ENCODE data around the gene RHD. TPM values are rescaled to one million over a fixed set of nuclear protein-coding genes. Genes with fewer than 3 reads are reported as not detected.
"Not testable (repeated sequence)": the region's sequence is repeated elsewhere in the genome, so short reads cannot be mapped to it uniquely, and the experiment has no call there.

Gene RHD
- total RNA-seq, 1 donor = 1.2 TPM

DNA sequence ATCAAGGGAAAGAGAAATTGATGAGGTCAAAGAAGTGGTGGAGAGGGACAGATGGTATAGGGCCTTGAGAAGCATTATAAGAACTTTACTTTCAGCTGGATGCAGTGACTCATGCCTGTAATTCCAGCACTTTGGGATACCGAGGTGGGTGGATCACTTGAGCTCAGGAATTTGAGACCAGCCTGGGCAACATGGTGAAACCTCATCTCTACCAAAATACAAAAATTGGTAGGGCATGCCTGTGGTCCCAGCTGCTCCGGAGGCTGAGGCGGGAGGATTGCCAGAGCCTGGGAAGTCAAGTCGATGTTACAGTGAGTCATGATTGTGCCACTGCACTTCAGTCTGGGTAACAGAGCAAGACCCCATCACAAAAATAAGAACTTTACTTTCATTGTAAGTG is 71.6 kb downstream of the RHD start:
- H3K4me3 ChIP-seq (ENCODE audit: low read length) = no peak overlapping the region
- peaks cover 20% of the 10 kb centered on the region for H3K4me1 ChIP-seq (ENCODE audit: insufficient read depth, low read length)
- H3K9me3 ChIP-seq (ENCODE audit: low read depth, low read length) = no peaks in the 10 kb centered on the region
- H3K27me3 ChIP-seq (ENCODE audit: insufficient read depth, low read length) = no peaks in the 10 kb centered on the region

DNA sequence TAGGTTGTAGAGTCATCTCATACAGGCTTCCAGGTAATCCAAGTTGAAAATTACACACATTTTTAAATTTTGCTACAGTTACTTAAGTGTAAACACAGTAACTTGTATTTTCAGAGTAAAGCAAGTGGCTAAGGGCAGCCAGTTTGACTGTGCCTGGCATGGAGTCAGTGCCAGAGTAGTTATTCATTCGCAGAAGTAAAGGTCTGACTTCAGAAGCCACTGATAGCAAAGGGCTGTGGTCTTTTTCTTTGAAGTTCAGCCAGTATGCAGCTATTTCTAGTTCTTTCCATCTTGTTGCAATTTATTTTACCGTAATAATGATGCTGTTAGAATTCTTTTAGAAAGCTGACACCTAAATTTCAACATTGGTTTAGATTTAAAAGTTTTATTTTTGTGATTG is 75.2 kb downstream of the RHD start:
- no peaks in the 10 kb centered on the region for H3K27me3 ChIP-seq (ENCODE audit: insufficient read depth, low read length)
- H3K4me1 ChIP-seq (ENCODE audit: insufficient read depth, low read length) = no peaks in the 10 kb centered on the region
- no peak overlapping the region for H3K4me3 ChIP-seq (ENCODE audit: low read length)
- no peaks in the 10 kb centered on the region for H3K9me3 ChIP-seq (ENCODE audit: low read depth, low read length)

DNA sequence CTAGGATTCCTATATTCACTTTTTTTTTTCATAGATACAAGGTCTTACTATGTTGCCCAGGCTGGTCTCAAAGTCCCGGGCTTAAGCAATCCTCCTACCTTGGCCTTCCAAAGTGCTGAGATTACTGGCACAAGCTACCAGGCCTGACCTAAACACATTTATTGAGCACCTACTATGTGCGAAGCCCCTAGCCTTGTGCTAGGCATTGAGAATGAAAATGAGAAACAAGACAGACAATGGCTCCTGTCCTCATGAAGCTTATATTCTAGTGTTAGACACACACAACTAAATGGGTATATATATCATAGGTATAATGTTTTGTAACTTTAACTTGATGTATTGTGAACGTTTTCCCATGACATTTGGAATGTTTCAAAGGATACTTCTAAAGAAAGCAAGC is 77.3 kb downstream of the RHD start:
- H3K27me3 ChIP-seq (ENCODE audit: insufficient read depth, low read length) = no peaks in the 10 kb centered on the region
- no peaks in the 10 kb centered on the region for H3K9me3 ChIP-seq (ENCODE audit: low read depth, low read length)
- no peak overlapping the region for H3K4me3 ChIP-seq (ENCODE audit: low read length)
- no peaks in the 10 kb centered on the region for H3K4me1 ChIP-seq (ENCODE audit: insufficient read depth, low read length)

DNA sequence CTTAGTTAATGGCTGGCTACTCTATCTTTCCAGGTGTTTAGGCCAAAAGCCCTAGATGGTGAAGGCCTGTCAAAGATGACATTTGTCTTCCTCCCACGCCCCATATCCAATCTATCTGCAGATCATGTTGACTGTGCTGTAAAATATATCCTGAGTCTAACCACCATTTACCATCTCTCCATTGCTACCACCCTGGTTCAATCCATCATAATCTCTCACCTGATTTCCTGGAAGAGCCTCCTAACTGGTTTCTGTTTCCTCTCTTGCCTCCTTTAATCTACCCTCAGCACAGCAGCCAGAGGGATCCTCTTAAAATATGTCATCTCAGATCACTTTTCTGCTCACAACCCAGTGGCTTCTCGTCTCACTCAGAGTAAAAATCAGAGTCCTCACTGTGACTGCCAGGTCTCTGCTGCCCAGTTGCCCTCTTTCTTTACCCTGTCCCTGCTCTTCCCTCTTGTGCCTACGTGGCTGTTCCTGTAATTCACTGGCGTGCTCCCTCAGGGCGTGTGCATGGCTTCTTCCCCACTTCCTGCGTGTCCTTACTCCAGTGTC is 83.6 kb downstream of the RHD start:
- Histone ChIP-seq H3K4me3 (ENCODE audit: low read length) (no peak overlapping the region), H3K4me1 (ENCODE audit: insufficient read depth, low read length) (peaks cover 7% of the 10 kb centered on the region), H3K27me3 (ENCODE audit: insufficient read depth, low read length) (no peaks in the 10 kb centered on the region), H3K9me3 (ENCODE audit: low read depth, low read length) (no peaks in the 10 kb centered on the region)

DNA sequence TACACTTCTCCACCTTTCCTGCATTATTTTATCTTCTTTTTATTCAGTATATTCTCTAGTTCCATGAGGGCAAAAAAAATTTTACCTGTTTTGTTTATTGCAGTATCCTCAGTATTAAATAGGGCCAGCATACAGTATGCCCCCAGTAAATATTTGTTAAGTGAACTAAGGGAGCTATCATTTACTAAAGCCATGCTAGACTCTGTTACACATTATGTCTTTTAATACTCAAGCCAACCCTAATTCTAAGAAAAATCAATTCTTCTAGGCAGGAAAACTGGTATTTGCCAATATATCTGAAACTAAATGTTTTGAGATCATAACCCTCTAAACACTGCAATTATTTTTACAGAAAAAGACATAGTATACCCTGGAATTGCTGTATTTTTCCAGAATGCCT is 84.1 kb downstream of the RHD start:
- no peaks in the 10 kb centered on the region for H3K9me3 ChIP-seq (ENCODE audit: low read depth, low read length)
- no peak overlapping the region for H3K4me3 ChIP-seq (ENCODE audit: low read length)
- no peaks in the 10 kb centered on the region for H3K27me3 ChIP-seq (ENCODE audit: insufficient read depth, low read length)
- peaks cover 7% of the 10 kb centered on the region for H3K4me1 ChIP-seq (ENCODE audit: insufficient read depth, low read length)

DNA sequence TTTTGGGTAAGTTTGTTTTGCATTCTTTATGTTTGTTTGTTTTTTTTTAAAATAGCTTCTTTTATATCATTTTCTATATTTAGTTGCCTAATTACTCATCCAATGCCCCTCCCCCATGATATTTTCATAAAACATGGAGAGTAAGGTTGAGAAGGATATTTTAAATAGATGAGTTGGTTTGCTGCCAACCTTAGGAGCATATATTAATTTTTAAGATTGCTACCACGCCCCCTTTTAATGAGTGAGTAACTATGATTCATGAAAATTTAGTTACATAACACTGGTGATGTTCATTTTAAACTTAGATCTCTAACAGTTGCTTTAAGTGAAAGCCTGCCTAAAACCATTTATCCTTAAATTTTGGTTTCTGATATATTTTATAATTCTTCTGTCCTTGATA is 84.5 kb downstream of the RHD start:
- peaks cover 7% of the 10 kb centered on the region for H3K4me1 ChIP-seq (ENCODE audit: insufficient read depth, low read length)
- H3K27me3 ChIP-seq (ENCODE audit: insufficient read depth, low read length) = no peaks in the 10 kb centered on the region
- H3K9me3 ChIP-seq (ENCODE audit: low read depth, low read length) = no peaks in the 10 kb centered on the region
- no peak overlapping the region for H3K4me3 ChIP-seq (ENCODE audit: low read length)

DNA sequence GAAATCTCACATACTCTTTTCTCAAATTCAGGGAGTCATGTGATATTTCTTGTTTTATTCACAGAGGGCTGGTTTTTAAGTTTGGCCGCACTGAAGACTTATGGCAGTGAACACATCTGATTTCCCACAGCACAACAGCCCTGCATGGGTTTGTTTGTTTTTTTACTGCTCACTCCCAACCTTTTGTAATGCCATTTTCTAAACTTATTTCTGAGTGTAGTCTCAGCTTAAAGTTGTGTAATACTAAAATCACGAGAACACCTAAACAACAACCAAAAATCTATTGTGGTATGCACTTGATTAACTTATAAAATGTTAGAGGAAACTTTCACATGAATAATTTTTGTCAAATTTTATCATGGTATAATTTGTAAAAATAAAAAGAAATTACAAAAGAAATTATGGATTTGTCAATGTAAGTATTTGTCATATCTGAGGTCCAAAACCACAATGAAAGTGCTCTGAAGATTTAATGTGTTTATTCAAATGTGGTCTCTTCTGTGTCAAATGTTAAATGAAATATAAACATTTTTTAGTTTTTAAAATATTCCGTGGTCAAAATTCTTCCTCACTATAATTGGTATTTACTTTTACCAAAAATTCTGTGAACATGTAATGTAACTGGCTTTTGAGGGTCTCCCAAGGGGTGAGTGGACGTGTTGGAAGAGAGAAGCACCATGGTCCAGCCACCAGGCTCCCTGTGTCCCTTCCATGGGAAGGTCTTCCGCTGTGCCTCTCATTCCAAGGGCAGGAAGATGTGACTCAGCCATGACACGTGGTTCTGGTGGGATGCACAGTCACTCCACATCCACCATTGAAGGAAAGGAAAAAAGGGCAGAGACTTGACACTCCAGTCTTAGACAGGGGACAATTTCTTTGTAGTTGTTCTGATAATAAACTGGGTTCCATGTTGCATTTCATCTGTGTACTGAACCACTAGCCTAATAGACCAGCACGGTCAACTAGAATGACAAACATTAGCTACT is 88.6 kb downstream of the RHD start:
- Histone ChIP-seq H3K4me3 (ENCODE audit: low read length) (no peak overlapping the region), H3K9me3 (ENCODE audit: low read depth, low read length) (no peaks in the 10 kb centered on the region), H3K4me1 (ENCODE audit: insufficient read depth, low read length) (peaks cover 3% of the 10 kb centered on the region), H3K27me3 (ENCODE audit: insufficient read depth, low read length) (no peaks in the 10 kb centered on the region)

DNA sequence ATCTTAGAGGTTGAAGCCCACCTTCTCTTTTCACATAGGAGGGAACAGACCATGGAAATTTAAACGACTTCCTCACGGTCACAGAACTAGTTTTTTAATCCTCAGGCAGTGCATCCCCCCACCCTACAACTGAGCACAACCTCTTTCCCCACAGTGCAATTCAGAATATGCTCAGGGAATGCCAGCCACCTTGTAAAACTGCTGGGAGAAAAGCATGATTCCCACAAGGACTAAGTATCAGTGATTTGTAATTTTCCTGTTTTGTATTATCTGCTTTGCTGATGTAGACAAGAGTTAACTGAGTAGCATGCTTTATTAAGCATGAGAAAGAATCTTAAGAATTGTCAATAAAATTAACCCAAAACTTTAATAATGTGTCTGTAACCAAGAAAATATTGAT is 89.6 kb downstream of the RHD start:
- H3K4me3 ChIP-seq (ENCODE audit: low read length) = no peak overlapping the region
- H3K9me3 ChIP-seq (ENCODE audit: low read depth, low read length) = no peaks in the 10 kb centered on the region
- no peaks in the 10 kb centered on the region for H3K4me1 ChIP-seq (ENCODE audit: insufficient read depth, low read length)
- no peaks in the 10 kb centered on the region for H3K27me3 ChIP-seq (ENCODE audit: insufficient read depth, low read length)

DNA sequence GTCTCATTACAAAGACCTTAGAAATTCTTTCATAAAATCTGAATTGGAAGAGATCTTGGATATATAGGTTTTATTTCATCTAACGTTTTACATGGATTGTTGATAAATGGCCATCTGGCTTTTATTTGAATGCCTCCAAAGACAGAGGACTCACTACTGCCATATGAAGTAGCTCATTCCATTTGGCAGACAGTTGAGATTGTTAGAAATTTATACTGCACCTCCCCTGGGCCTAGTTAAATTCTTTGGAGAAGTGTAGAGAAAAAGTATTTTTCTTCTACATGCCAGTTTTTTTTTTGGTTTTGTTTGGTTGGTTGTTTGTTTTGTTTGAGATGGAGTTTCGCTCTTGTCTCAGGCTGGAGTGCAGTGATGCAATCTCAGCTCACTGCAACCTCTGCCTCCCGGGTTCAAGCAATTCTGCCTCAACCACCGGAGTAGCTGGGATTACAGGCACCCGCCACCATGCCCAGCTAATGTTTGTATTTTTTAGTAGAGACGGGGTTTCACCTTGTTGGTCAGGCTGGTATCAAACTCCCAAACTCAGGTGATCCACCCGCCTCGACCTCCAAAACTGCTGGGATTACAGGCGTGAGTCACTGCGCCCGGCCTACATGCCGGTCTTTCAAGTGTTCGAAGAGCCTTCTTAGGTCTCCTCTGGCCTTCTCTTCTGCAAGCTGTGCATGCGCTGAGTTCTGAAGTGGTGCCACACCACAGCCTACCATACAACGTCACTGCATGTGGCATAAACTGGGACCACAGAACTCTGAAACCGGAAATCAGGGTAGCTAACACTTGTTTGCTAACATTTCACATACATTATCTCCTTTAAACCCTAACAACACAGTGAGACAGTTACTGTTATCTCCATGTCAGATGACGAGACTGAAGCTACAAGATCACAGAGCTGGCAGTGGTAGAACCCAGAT is 90.6 kb downstream of the RHD start:
- not testable (repeated sequence) for H3K9me3 ChIP-seq (ENCODE audit: low read depth, low read length); H3K27me3 ChIP-seq (ENCODE audit: insufficient read depth, low read length); H3K4me3 ChIP-seq (ENCODE audit: low read length); H3K4me1 ChIP-seq (ENCODE audit: insufficient read depth, low read length)

DNA sequence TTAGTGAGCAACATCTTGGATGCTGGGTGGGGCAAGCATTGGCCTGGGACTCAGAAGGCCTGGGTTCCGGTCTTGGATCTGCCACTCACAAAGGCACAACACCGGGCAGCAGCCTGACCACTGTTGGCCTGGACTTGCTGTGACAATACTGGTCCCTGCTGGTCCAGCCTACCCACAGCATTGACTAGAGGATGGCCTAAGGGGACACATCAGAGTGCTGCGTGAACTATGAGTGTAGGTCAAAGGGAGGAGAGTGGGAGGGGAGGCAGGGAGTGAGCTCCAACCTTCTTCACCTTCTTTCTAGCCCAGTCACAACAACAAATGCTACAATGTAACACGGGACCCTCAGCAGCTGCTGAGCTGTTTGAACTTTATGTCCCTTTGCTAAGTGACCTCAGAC is 96.9 kb downstream of the RHD start:
- Histone ChIP-seq H3K4me3 (ENCODE audit: low read length) (no peak overlapping the region), H3K4me1 (ENCODE audit: insufficient read depth, low read length) (peaks cover 6% of the 10 kb centered on the region), H3K27me3 (ENCODE audit: insufficient read depth, low read length) (no peaks in the 10 kb centered on the region), H3K9me3 (ENCODE audit: low read depth, low read length) (no peaks in the 10 kb centered on the region)

DNA sequence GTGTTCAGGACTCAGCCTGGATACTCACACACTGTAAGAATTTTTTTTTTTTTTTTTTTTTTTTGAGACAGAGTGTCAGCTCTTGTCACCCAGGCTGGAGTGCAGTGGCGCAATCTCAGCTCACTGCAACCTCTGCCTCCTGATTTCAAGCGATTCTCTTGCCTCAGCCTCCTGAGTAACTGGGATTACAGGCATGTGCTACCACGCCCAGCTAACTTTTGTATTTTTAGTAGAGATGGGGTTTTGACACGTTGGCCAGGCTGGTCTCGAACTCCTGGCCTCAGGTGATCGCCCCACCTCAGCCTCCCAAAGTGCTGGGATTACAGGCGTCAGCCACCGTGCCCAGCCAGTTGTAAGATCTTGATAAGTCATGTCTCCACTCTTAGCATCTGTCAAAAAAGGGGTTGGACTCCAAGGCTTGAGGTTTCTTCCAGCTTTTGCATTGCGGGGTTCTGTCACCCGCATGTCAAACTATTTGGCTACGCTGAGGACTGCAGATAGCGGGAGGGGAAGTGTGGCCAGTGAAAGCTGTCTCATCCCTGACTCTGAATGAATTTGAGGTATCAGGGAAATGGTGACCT is 97.5 kb downstream of the RHD start:
- not testable (repeated sequence) for H3K4me3 ChIP-seq (ENCODE audit: low read length); H3K4me1 ChIP-seq (ENCODE audit: insufficient read depth, low read length); H3K27me3 ChIP-seq (ENCODE audit: insufficient read depth, low read length); H3K9me3 ChIP-seq (ENCODE audit: low read depth, low read length)

DNA sequence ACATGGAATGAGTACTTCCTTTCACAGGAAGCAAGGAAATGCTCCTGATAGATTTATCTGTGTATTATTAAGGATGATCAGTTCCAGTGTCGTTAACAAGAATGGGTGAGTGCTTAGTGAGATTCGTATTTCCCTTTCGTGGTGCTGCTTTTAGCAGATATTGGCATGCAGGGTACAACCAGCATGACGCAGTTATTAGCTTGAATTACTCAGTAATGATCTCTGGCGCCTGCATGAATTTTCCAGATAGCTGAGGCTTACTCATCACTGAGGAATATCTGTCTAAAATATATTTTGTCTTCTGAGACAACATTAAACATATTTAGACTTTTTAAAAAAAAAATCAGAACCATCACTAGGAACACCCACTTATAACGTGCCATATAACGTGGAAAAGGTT is 99.4 kb downstream of the RHD start:
- H3K4me3 ChIP-seq (ENCODE audit: low read length); H3K9me3 ChIP-seq (ENCODE audit: low read depth, low read length); H3K4me1 ChIP-seq (ENCODE audit: insufficient read depth, low read length); H3K27me3 ChIP-seq (ENCODE audit: insufficient read depth, low read length): not testable (repeated sequence)

DNA sequence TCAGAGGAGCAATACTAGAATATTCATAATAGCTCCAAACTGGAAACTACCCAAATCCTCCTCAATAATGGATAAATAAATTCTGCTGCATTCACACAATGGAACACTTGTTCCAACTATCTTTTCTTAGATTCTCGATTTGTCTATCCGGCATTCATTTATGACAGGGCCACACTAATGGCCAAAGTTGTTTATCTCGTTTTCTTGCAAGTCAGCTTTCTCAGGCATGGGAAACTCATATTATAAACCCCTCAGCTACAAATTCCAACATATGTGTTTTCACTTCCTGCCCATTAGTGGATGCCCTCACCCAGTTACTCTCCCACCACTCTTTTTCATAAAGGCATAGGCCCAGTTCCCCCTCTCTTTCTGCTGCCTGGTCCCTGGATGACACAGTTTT is 106.1 kb downstream of the RHD start:
- not testable (repeated sequence) for H3K27me3 ChIP-seq (ENCODE audit: insufficient read depth, low read length); H3K9me3 ChIP-seq (ENCODE audit: low read depth, low read length); H3K4me3 ChIP-seq (ENCODE audit: low read length); H3K4me1 ChIP-seq (ENCODE audit: insufficient read depth, low read length)
